Duodenal mucosa (tissue), 2 donors: Measurements from ENCODE around the gene NFATC1.

Experiments
- H3K27ac ChIP-seq: one replicate; pipeline ENCODE4 v1.7.0; 2013; ENCODE audit warnings: low read depth, low read length
- H3K27me3 ChIP-seq, 2 donors: one replicate each; pipeline ENCODE4 v1.7.0; 2013; ENCODE audit warnings: low read length in 2 of 2, control low read depth in 1 of 2; ENCODE audit not compliant: insufficient read depth in 2 of 2, control insufficient read depth in 1 of 2
- H3K36me3 ChIP-seq, 2 donors: one replicate each; pipeline ENCODE4 v1.7.0; 2013; ENCODE audit warnings: low read length in 2 of 2, control low read depth in 1 of 2; ENCODE audit not compliant: insufficient read depth in 2 of 2, control insufficient read depth in 1 of 2
- H3K4me1 ChIP-seq, 2 donors: one replicate each; pipeline ENCODE4 v1.7.0; 2013; ENCODE audit warnings: low read length in 2 of 2, control low read depth in 1 of 2; ENCODE audit not compliant: insufficient read depth in 2 of 2, control insufficient read depth in 1 of 2
- H3K4me3 ChIP-seq, 2 donors: one replicate each; pipeline ENCODE4 v1.7.0; 2013; ENCODE audit warnings: low read length in 2 of 2, low read depth in 1 of 2
- H3K9ac ChIP-seq, 2 donors: one replicate each; pipeline ENCODE4 v1.7.0; 2013; ENCODE audit warnings: low read length in 2 of 2, low read depth in 1 of 2
- H3K9me3 ChIP-seq, 2 donors: one replicate each; pipeline ENCODE4 v1.7.0; 2013; ENCODE audit warnings: low read length in 2 of 2, control low read depth in 1 of 2; ENCODE audit not compliant: control insufficient read depth in 1 of 2

Gene NFATC1

DNA sequence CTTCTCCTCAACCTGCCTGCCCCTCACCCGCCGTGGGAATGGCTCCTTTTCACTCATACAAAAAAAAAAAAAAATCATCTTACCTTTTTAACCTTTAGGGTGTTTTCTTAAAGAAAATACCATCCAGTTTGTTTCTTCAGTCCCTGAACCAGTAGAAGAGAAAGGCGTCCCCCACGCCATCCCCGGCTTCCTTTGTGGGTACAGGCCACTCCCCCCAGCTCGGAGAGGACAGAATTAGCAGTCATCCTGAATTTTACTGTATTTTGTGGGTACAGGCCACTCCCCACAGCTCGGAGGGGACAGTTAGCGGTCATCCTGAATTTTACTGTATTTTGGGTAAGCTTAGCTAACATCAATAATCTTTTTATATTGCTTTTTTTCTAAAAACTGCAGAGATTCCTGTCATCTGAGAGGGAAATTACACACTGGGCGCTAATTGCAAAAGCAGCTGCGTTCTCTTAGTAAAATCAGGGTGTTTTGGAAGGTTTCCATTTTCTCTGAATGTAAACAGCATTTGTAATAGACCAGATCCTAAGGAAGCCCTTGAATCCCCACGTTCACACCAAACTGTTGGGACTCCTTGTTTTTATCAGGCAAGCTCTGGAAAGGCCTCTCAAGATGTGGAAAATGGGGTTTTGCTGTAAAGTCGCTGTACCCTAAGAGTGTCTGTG, 72.5 kb downstream of the NFATC1 start:
- Histone ChIP-seq H3K27ac (no peak overlapping the region), H3K4me3 (no peak overlapping the region), H3K36me3 (peaks cover 3 to 9% of the 10 kb centered on the region in 2 donors), H3K4me1 (no peaks in the 10 kb centered on the region), H3K9me3 (peaks cover 0 to 2% of the 10 kb centered on the region in 2 donors), H3K27me3 (no peaks in the 10 kb centered on the region), H3K9ac (no peak overlapping the region)

DNA sequence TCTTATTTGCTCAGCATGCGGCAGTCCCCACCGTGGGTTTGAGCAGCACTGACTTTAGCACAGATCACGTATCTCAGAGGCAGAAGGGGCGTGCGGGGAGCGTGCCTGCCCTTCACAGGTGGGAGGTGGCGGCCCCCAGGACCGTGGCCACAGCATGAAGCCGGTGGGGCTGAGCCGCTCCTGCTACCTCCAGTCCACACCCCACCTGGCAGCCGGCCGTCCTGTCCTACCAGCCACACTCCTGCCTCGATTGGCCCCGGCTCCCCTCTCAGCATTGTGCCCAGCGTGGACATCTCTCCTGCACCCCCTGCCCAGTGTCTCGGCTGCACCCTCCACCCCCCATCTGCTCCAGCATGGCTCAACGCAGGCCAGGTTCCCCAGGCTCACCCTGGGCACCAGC, 73.6 kb downstream of the NFATC1 start:
- H3K9me3 ChIP-seq, result peaks cover 0 to 6% of the 10 kb centered on the region in 2 donors
- no peaks in the 10 kb centered on the region for H3K4me1 ChIP-seq
- peaks cover 3 to 11% of the 10 kb centered on the region in 2 donors for H3K36me3 ChIP-seq
- H3K27ac ChIP-seq, result no peak overlapping the region
- no peaks in the 10 kb centered on the region for H3K27me3 ChIP-seq
- H3K4me3 ChIP-seq, result no peak overlapping the region
- no peak overlapping the region for H3K9ac ChIP-seq

DNA sequence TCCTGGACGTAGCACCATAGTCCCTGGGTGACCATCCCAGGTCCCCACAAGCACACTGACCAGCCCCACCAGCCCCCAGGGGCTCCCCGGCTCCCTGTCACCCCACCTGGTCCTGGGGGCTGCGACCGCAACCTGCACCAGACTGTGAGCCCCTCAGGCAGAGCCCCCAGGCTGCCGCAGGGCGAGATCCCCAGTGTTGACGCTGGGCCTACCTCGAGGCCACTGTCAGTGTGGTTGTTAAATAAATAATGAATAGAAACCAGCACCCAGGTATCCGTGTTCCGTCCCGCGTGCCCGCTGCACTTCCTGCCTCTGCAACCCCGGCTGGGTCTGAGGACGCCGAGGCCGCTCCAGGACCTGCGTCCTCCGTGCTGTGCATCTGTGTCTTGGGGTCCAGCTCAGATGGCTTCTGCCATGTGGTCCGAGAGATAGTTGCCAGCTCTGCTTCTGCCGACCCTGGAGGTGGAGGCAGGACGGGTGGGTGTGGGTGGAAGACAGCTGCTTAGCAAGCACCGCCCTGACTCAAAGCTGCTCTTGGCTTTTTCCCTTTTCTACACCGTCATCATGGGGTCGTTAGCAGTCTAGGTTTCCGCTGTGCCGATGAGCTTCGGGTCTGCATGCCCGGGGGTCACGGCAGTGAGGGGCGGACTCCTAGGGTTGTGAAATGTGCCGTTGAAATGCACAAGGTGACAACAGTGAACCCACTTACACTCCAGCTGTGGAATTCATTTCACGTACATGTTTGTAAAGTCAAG, 74.2 kb downstream of the NFATC1 start:
- H3K4me3 ChIP-seq, result no peak overlapping the region
- H3K36me3 ChIP-seq, result peaks cover 4 to 11% of the 10 kb centered on the region in 2 donors
- no peaks in the 10 kb centered on the region for H3K27me3 ChIP-seq
- H3K27ac ChIP-seq, result no peak overlapping the region
- no peaks in the 10 kb centered on the region for H3K4me1 ChIP-seq
- peaks cover 3 to 7% of the 10 kb centered on the region in 2 donors for H3K9me3 ChIP-seq
- H3K9ac ChIP-seq, result no peak overlapping the region

DNA sequence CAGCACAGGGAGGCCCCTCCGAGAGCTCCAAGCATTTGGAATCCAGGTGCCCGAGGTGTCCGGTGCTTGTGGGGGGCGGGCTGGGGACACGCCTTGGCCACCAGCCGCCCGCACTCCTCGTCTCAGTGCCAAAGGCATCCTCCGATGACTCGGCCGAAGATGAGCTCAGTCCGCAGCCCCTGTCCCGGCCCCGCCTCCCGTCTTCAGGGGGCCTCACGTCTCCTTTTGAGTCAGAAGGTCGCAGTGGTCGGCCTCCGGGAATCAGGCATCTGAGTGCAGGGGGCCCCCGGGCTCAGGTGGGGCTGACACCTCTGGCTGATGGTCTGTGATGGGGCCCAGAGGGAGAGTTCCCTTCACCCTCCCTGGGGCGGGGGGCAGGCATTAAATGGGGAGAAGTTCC, 74.8 kb downstream of the NFATC1 start:
- no peak overlapping the region for H3K4me3 ChIP-seq
- peaks cover 7 to 11% of the 10 kb centered on the region in 2 donors for H3K36me3 ChIP-seq
- H3K27me3 ChIP-seq, result no peaks in the 10 kb centered on the region
- peaks cover 8 to 13% of the 10 kb centered on the region in 2 donors for H3K9me3 ChIP-seq
- no peak overlapping the region for H3K9ac ChIP-seq
- H3K4me1 ChIP-seq, result no peaks in the 10 kb centered on the region
- no peak overlapping the region for H3K27ac ChIP-seq

DNA sequence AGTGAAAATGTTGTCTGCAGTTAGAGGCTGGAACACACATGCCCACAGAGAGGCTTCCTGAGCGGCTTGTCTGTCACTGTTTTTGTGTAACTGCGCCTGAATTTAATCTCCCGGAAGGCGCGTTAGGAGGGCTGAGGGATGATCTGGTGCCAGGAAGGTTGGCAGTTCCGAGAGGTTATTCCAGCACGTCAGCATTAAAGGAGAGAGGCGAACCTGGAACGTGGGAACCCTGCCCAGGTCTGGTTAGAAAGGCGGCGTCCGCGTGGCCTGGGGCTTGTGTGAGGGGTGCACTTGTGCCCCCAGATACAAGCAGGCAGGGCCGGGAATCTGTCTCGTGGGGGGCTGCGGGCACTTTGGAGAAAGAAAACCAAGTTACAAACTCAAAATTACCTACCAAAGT, 75.3 kb downstream of the NFATC1 start:
- no peaks in the 10 kb centered on the region for H3K4me1 ChIP-seq
- H3K9me3 ChIP-seq, result peaks cover 8 to 13% of the 10 kb centered on the region in 2 donors
- H3K36me3 ChIP-seq, result peaks cover 7 to 11% of the 10 kb centered on the region in 2 donors
- H3K27me3 ChIP-seq, result no peaks in the 10 kb centered on the region
- no peak overlapping the region for H3K9ac ChIP-seq
- H3K27ac ChIP-seq, result no peak overlapping the region
- H3K4me3 ChIP-seq, result no peak overlapping the region

DNA sequence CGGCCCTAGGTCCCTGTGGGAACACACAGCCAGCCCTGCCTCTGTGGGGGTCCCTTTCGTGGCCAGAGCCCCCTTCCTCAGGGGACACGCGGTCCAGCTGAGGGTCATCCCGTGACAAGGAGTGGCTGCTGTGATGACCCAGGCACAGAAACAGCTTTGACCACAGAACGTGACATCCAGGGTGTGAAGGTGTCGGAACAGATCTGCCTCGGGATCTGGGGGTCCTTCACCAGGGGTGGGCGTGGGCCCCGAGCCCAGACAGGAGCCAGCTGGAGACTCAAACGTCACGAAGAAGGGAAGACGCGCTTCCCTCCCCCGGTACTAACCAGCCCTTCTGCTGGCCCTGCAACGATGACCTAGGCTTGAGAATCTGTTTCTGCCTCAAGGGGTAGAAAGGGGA, 75.9 kb downstream of the NFATC1 start:
- H3K36me3 ChIP-seq, result peaks cover 7 to 11% of the 10 kb centered on the region in 2 donors
- no peak overlapping the region for H3K9ac ChIP-seq
- H3K4me3 ChIP-seq, result no peak overlapping the region

DNA sequence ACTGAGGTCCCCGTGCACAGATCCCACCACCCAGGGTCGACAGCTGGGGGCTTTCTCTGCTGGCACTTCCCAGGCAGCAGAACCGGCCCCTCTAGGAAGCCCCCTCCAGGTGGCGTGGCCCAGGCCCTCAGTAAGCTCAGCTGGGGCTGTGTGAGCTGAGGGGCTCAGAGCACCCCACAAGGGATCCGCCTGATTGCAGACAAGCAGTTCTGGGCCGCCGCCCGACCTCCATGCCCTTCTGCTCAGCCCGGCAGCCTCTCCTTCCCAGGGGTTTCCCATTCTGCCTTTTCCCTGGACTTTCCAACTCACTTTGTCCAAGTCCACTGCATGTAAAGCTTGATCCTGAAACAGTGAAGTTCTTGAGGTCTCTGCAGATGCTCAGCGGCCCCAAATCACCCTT, 76.4 kb downstream of the NFATC1 start:
- H3K4me1 ChIP-seq, result no peaks in the 10 kb centered on the region
- no peak overlapping the region for H3K9ac ChIP-seq
- peaks cover 7 to 10% of the 10 kb centered on the region in 2 donors for H3K36me3 ChIP-seq
- H3K4me3 ChIP-seq, result no peak overlapping the region
- no peaks in the 10 kb centered on the region for H3K27me3 ChIP-seq
- peaks cover 8 to 13% of the 10 kb centered on the region in 2 donors for H3K9me3 ChIP-seq
- no peak overlapping the region for H3K27ac ChIP-seq

More for the DNA sequence above, 75.9 kb downstream of the NFATC1 start:
- peaks cover 8 to 13% of the 10 kb centered on the region in 2 donors for H3K9me3 ChIP-seq
- H3K27me3 ChIP-seq, result no peaks in the 10 kb centered on the region
- no peaks in the 10 kb centered on the region for H3K4me1 ChIP-seq
- no peak overlapping the region for H3K27ac ChIP-seq

DNA sequence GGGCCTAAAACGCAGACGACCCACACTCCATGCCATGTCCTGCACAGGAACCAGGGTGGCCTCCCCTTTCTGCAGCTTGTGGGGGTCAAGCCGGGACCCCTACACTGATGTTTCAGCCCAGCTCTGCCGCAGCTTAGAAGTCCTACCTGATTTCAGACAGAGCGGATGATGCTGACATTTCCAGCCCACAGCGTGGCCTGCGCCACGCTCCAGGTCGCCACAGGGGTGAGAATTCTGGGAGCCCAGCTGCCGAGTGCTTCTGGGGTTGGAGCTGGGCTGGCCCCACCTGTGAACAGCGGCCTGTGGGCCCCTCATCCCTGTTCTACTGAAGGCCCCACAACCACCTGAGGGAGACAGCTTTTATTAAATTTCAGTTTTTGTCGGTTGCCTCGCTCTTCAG, 77.2 kb downstream of the NFATC1 start:
- no peaks in the 10 kb centered on the region for H3K4me1 ChIP-seq
- H3K9me3 ChIP-seq, result peaks cover 8 to 13% of the 10 kb centered on the region in 2 donors
- no peak overlapping the region for H3K27ac ChIP-seq
- H3K9ac ChIP-seq, result no peak overlapping the region
- no peaks in the 10 kb centered on the region for H3K27me3 ChIP-seq
- no peak overlapping the region for H3K4me3 ChIP-seq
- peaks cover 5 to 7% of the 10 kb centered on the region in 2 donors for H3K36me3 ChIP-seq

DNA sequence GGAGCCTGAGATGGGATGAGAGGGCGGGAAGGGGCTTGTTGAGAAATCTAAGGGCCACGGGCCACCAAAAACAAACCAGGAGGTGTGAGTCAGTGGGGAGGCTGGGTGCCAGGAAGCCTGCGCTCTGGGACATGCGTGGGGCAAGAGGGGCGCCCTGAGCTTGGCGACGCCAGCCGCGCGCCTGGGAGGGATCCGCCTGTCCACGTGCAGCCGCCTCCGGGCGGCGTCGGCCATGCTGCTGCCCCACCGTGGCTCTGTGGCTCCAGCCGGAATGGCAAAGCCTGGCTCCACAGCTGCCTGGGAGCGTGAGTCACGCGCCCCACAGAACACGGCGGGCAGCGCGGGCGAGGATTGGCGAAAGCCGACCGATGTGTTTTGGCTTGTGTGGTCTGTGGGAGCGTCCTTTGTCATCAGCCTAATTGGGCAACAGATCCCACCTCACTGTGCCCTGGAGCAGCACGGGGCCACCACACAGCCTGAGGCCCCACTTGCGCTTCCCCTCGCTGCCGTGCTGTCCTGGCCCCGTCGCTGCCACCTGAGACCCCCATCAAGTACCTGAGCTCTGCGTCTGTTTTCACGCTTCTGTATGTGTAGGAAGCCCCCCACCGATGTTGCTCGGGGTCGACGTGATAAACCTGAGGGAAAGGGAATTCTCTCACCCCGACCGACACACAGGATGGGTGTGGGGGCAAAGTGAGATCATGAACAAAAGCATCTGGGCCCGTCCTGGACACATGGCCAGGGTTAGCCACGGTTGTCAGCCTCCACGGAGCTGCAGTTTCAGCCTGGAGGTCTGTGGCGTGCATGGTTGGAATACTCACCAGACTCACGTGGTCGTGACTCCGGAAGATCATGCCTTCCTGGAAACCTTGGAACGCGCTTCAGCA, 80.5 kb downstream of the NFATC1 start:
- Histone ChIP-seq H3K9ac (no peak overlapping the region), H3K27ac (no peak overlapping the region)

More for the DNA sequence above, 80.5 kb downstream of the NFATC1 start:
- H3K36me3 ChIP-seq, result peaks cover 4 to 5% of the 10 kb centered on the region in 2 donors
- no peaks in the 10 kb centered on the region for H3K4me1 ChIP-seq
- H3K9me3 ChIP-seq, result peaks cover 8 to 13% of the 10 kb centered on the region in 2 donors
- no peaks in the 10 kb centered on the region for H3K27me3 ChIP-seq
- no peak overlapping the region for H3K4me3 ChIP-seq
